Stimulated activated CD4-positive, alpha-beta T cell treated with anti-CD3 and anti-CD28 coated beads, Interleukin-12 subunit alpha, Interleukin-12 subunit beta, amount 100 ng/mL, for 48 hours (primary cell): ENCODE measurements around the gene TEX264.
"Not testable (repeated sequence)": the region's sequence is repeated elsewhere in the genome, so short reads cannot be mapped to it uniquely, and the experiment has no call there.

Source experiments
- DNase-seq, 3 donors: peaks; one replicate each; pipeline ENCODE4 v3.0.0-alpha.2; 2020; ENCODE audit warnings: low read depth in 2 of 3, low spot score in 1 of 3

The TEX264 gene

GRCh38 chr3:51715231-51715976 lies 44.4 kb downstream of the TEX264 start:
- DNase-seq = no peak

- no peak for DNase-seq
These were observed 44.9 kb downstream of the TEX264 start for GRCh38 chr3:51715977-51716294.

- DNase-seq = no peak
These were observed 45.8 kb downstream of the TEX264 start for GRCh38 chr3:51716805-51717204.

GRCh38 chr3:51717446-51717845 lies 46.4 kb downstream of the TEX264 start:
- DNase-seq = no peak

- DNase-seq = no peak
These were observed 46.9 kb downstream of the TEX264 start for GRCh38 chr3:51717947-51718346.

- peak; percentile 53 to 62 (median 59) for DNase-seq
These were observed 47.7 kb downstream of the TEX264 start for GRCh38 chr3:51718547-51719409.

- no peak for DNase-seq
These were observed 48.5 kb downstream of the TEX264 start for GRCh38 chr3:51719410-51720025.

GRCh38 chr3:51720292-51721061 lies 49.4 kb downstream of the TEX264 start:
- no peak for DNase-seq

GRCh38 chr3:51721062-51721745 lies 50.2 kb downstream of the TEX264 start:
- no peak for DNase-seq

- DNase-seq = peak in 1 of 3 donors; percentile 23
These were observed 51.3 kb downstream of the TEX264 start for GRCh38 chr3:51722362-51722761.

GRCh38 chr3:51727500-51727899 lies 56.4 kb downstream of the TEX264 start:
- DNase-seq = no peak

GRCh38 chr3:51729042-51729633 lies 58.1 kb downstream of the TEX264 start:
- no peak for DNase-seq

GRCh38 chr3:51733859-51734571 lies 63.0 kb downstream of the TEX264 start:
- no peak for DNase-seq

GRCh38 chr3:51734572-51734907 lies 63.5 kb downstream of the TEX264 start:
- DNase-seq = peak in 1 of 3 donors; percentile 25

GRCh38 chr3:51735039-51735438 lies 64.0 kb downstream of the TEX264 start:
- DNase-seq = no peak

- DNase-seq = no peak
These were observed 64.9 kb downstream of the TEX264 start for GRCh38 chr3:51735950-51736349.

- DNase-seq = no peak
These were observed 68.1 kb downstream of the TEX264 start for GRCh38 chr3:51739110-51739509.

GRCh38 chr3:51742320-51742719 lies 71.3 kb downstream of the TEX264 start:
- not testable (repeated sequence) for DNase-seq

GRCh38 chr3:51742978-51743377 lies 71.9 kb downstream of the TEX264 start:
- not testable (repeated sequence) for DNase-seq

GRCh38 chr3:51747840-51748239 lies 76.8 kb downstream of the TEX264 start:
- no peak for DNase-seq
